ENCODE measurements around the gene NPY2R. TPM values are rescaled to one million over a fixed set of nuclear protein-coding genes. Genes with fewer than 3 reads are reported as not detected.

The NPY2R gene
- total and polyA plus RNA-seq, 3 donors from 2014 or later: 0.58 to 3.3 (median 1.0) TPM

DNA sequence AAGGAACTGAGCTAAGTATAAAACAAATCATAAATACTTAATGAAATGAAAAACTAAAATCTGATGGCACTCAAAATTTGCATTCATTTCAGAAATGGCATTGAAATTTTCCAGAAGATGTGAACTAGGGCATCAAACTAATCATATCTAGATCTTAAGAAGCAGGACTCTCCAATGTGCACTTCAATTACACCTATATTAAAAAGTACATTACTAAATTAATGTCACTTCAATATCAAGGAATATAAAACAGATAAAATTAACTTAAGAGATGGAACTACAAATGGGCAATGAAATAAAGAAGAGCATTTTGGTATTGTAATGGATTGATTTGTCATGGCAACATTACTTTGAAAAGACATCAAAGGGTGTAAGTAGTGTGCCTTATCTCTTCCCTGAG lies 20.3 kb downstream of the NPY2R start:
- no peaks in the 10 kb centered on the region for H3K4me1 ChIP-seq
- DNase-seq: no peak

DNA sequence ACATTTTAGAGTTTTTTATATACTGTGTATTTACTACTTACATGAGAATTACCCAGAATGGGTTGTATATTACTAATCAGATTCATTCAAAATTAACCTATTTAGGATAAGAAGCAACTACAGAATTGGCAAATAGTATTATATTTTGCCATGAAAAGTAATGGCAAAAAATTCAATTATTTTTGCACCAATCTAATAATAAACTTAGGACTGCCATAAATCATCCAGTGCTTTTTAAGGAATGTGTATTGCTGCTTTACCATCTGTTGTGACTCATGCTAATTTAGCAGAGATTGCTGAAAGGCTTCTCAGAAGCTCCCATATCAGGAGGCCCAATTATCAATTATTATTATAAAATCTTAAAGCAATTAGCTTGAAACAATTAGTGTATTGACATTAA lies 24.0 kb downstream of the NPY2R start:
- DNase-seq: no peak
- Histone ChIP-seq H3K36me3 (ENCODE audit: low read depth, missing control alignments) (no peaks in the 10 kb centered on the region), H3K9me3 (no peaks in the 10 kb centered on the region), H3K4me3 (no peak overlapping the region), H3K27me3 (no peaks in the 10 kb centered on the region), H3K4me1 (no peaks in the 10 kb centered on the region), H3K27ac (no peak overlapping the region)
- TF ChIP-seq CTCF (IDR thresholded peaks at IDR 0.05) (no peak), POLR2A (IDR thresholded peaks at IDR 0.05) (no peak)
- intact Hi-C loops (cut with DNase I; ENCODE audit: low total_unique reads): no loop called here

More for the DNA sequence above, 20.3 kb downstream of the NPY2R start:
- intact Hi-C loops (cut with DNase I; ENCODE audit: low total_unique reads): no loop called here
- Histone ChIP-seq H3K36me3 (ENCODE audit: low read depth, missing control alignments) (no peaks in the 10 kb centered on the region), H3K27ac (no peak overlapping the region), H3K4me3 (no peak overlapping the region), H3K27me3 (no peaks in the 10 kb centered on the region), H3K9me3 (no peaks in the 10 kb centered on the region)
- no peak for TF ChIP-seq CTCF (IDR thresholded peaks at IDR 0.05)
- TF ChIP-seq POLR2A (IDR thresholded peaks at IDR 0.05): no peak

GRCh38 chr4:155234206-155234605 lies 25.8 kb downstream of the NPY2R start:
- 78 to 89% methylated on average over 1 of the region's 1 CpG for WGBS, 2 donors
- Histone ChIP-seq H3K4me1 (no peaks in the 10 kb centered on the region), H3K9me3 (no peaks in the 10 kb centered on the region), H3K27ac (no peak overlapping the region), H3K36me3 (ENCODE audit: low read depth, missing control alignments) (no peaks in the 10 kb centered on the region), H3K27me3 (no peaks in the 10 kb centered on the region), H3K4me3 (no peak overlapping the region)
- no peak for TF ChIP-seq CTCF (IDR thresholded peaks at IDR 0.05)
- no peak for TF ChIP-seq POLR2A (IDR thresholded peaks at IDR 0.05)
- DNase-seq: no peak
- intact Hi-C loops (cut with DNase I; ENCODE audit: low total_unique reads): no loop called here

- no peaks in the 10 kb centered on the region for H3K9me3 ChIP-seq
- intact Hi-C loops (cut with DNase I; ENCODE audit: low total_unique reads): no loop called here
- H3K36me3 ChIP-seq (ENCODE audit: low read depth, missing control alignments): no peaks in the 10 kb centered on the region
- no peaks in the 10 kb centered on the region for H3K4me1 ChIP-seq
- no peak for DNase-seq
- TF ChIP-seq CTCF (IDR thresholded peaks at IDR 0.05): no peak
- no peak for TF ChIP-seq POLR2A (IDR thresholded peaks at IDR 0.05)
- WGBS, 2 donors: 76 to 80% methylated on average over 1 of the region's 1 CpG
- no peak overlapping the region for H3K27ac ChIP-seq
- no peaks in the 10 kb centered on the region for H3K27me3 ChIP-seq
- H3K4me3 ChIP-seq: no peak overlapping the region
Measured at GRCh38 chr4:155237567-155237966, 29.1 kb downstream of the NPY2R start.

DNA sequence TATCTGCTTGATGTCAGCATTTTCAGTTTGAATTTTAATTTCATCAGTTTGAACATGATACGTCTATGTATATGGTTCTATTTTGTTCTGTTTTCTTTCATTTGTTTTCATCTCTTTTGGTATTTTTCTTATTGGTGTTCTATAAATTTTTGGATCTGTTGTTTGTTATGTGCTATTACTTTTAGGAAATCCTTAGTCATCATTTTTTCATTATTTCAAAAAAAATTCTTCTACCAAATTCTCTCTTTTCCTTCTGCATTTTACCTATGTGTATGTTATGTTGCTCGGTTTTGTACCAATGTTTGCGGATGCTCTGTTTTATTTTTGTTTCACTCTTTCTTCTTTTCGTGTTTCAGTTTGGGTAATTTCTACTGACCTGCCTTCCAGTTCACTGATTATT lies 32.8 kb downstream of the NPY2R start:
- WGBS, 2 donors: 92 to 95% methylated on average over 4 of the region's 4 CpGs
- no peaks in the 10 kb centered on the region for H3K27me3 ChIP-seq
- TF ChIP-seq POLR2A (IDR thresholded peaks at IDR 0.05) (no peak), CTCF (IDR thresholded peaks at IDR 0.05) (no peak)
- intact Hi-C loops (cut with DNase I; ENCODE audit: low total_unique reads): no loop called here
- no peak overlapping the region for H3K4me3 ChIP-seq
- DNase-seq: no peak
- no peaks in the 10 kb centered on the region for H3K36me3 ChIP-seq (ENCODE audit: low read depth, missing control alignments)
- H3K4me1 ChIP-seq: no peaks in the 10 kb centered on the region
- no peak overlapping the region for H3K27ac ChIP-seq
- no peaks in the 10 kb centered on the region for H3K9me3 ChIP-seq
